ENCODE data around the gene HLA-DQA1.

HLA-DQA1 gene

DNA sequence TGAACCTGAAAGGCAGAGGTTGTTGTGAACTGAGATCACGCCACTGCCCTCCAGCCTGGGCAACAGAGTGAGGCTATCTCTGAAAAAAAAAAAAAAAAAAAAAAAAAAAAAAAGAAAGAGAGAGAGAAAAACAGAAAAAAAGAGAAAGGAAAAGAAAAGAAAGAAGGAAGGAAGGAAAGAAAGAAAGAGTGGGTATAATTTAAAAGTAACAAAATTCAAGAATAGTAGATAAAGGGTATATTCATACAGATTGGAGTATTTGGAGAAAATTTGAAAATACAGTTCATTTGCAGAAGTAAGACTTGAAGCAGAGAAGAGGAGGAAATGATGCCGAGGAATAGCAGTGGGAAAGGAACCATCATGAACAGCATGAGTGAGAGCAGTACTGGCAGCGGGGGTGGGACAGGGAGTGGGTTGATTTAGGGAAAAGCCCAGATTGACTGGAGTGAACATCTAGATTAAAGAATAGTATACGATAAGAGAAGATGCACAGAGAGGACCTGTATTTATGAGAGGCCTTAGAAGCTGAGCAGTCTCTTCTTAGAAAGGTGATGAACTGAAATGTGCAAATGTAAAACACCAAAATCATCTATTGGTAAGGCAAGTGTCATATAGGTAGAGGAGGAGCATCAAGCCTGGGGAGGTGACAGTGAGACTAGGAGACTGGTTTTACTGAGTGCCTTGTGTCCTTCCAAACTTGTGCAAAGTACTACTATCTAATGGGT is 29.8 kb upstream of the HLA-DQA1 start:
- TF ChIP-seq TAF1 (IDR thresholded peaks at IDR 0.05; ENCODE audit: borderline replicate concordance, insufficient read depth, low read length), result no peak
- TF ChIP-seq SIN3A (IDR thresholded peaks at IDR 0.05; ENCODE audit: borderline replicate concordance, insufficient read depth, low read length), result no peak
- TF ChIP-seq REST (IDR thresholded peaks at IDR 0.05; ENCODE audit: insufficient read depth in 1 of 2, low read depth in 2 of 2, low read length in 2 of 2), result no peak
- TF ChIP-seq POLR2AphosphoS5 (IDR thresholded peaks at IDR 0.05; ENCODE audit: low read depth, low read length), result no peak
- no peak for TF ChIP-seq FOXP2 (optimal IDR thresholded peaks at IDR 0.05; ENCODE audit: borderline replicate concordance, extremely low read depth, extremely low read length, insufficient read depth)

GRCh38 chr6:32607988-32608298 is 29.3 kb upstream of the HLA-DQA1 start:
- TF ChIP-seq REST (IDR thresholded peaks at IDR 0.05; ENCODE audit: insufficient read depth in 1 of 2, low read depth in 2 of 2, low read length in 2 of 2) (no peak), TAF1 (IDR thresholded peaks at IDR 0.05; ENCODE audit: borderline replicate concordance, insufficient read depth, low read length) (no peak), FOXP2 (optimal IDR thresholded peaks at IDR 0.05; ENCODE audit: borderline replicate concordance, extremely low read depth, extremely low read length, insufficient read depth) (no peak), POLR2AphosphoS5 (IDR thresholded peaks at IDR 0.05; ENCODE audit: low read depth, low read length) (no peak), SIN3A (IDR thresholded peaks at IDR 0.05; ENCODE audit: borderline replicate concordance, insufficient read depth, low read length) (no peak)

DNA sequence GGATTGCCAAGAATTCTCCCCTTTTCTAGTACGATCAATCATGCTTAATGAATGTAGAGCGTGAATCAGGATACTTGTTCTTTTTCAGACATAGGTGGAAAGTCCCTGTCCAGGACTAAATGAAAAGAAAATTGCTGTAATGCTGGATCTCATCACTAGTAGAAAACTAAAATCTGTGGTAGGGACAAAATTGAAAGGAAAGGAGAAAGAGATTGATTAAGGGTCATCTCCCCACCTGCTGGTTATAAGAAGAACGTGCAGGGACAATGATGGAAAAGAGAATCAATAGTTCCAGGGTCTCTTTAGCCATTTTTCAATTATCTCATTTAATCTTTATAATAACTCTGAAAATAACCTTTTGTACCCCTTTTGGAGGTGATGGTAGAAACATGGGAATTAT is 28.8 kb upstream of the HLA-DQA1 start:
- TF ChIP-seq REST (IDR thresholded peaks at IDR 0.05; ENCODE audit: insufficient read depth in 1 of 2, low read depth in 2 of 2, low read length in 2 of 2), result no peak
- no peak for TF ChIP-seq TAF1 (IDR thresholded peaks at IDR 0.05; ENCODE audit: borderline replicate concordance, insufficient read depth, low read length)
- no peak for TF ChIP-seq POLR2AphosphoS5 (IDR thresholded peaks at IDR 0.05; ENCODE audit: low read depth, low read length)
- TF ChIP-seq SIN3A (IDR thresholded peaks at IDR 0.05; ENCODE audit: borderline replicate concordance, insufficient read depth, low read length), result no peak

DNA sequence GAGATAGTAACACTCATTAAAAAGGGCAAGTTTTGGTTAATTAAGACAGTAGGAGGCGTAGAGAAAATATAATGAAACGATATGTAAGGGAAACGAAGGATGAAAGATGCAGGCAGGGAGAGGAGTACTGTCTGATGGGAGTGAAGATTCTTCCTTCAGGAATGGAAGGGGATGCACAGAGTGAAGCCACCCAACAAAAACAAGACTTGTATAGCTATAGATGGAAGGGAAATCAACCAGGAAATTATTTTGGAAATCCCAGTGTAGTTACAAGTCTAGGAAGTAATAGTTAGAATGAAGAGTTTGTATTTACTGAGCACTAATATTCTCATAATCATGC is 27.8 kb upstream of the HLA-DQA1 start:
- TF ChIP-seq FOXP2 (optimal IDR thresholded peaks at IDR 0.05; ENCODE audit: borderline replicate concordance, extremely low read depth, extremely low read length, insufficient read depth) (no peak), SIN3A (IDR thresholded peaks at IDR 0.05; ENCODE audit: borderline replicate concordance, insufficient read depth, low read length) (no peak), REST (IDR thresholded peaks at IDR 0.05; ENCODE audit: insufficient read depth in 1 of 2, low read depth in 2 of 2, low read length in 2 of 2) (no peak), POLR2AphosphoS5 (IDR thresholded peaks at IDR 0.05; ENCODE audit: low read depth, low read length) (no peak), TAF1 (IDR thresholded peaks at IDR 0.05; ENCODE audit: borderline replicate concordance, insufficient read depth, low read length) (no peak)

All from PFSK-1 (cell line).